GM19239 (cell line): ENCODE results near the gene NAPSA.
"Not testable (repeated sequence)": the region's sequence is repeated elsewhere in the genome, so short reads cannot be mapped to it uniquely, and the experiment has no call there.

Experiments used
- DNase-seq: peaks from one replicate; pipeline ENCODE4 v3.0.0; 2011; ENCODE audit warnings: low spot score; ENCODE audit not compliant: insufficient read length
- FAIRE-seq: peaks from 2 replicates; lab custom pipeline; 2011; peaks lifted over from hg19 to GRCh38; lab: Jason Lieb, UNC

The NAPSA gene

GRCh38 chr19:50365434-50366306 lies at the start of gene NAPSA:
Gene NAPSA (minus strand): TSS chr19:50365639. CDS start chr19:50365621, 18 bp downstream.
- FAIRE-seq: peak; percentile 94

GRCh38 chr19:50413531-50413930 lies 48.1 kb upstream of the NAPSA start:
- no peak for DNase-seq
- no peak for FAIRE-seq

More at GRCh38 chr19:50365434-50366306, at the start of gene NAPSA:
- DNase-seq: no peak

GRCh38 chr19:50413096-50413495 lies 47.7 kb upstream of the NAPSA start:
- DNase-seq (no peak), FAIRE-seq (no peak)

- DNase-seq (no peak), FAIRE-seq (no peak)
Measured at GRCh38 chr19:50412419-50412818, 47.0 kb upstream of the NAPSA start.

- FAIRE-seq (no peak), DNase-seq (no peak)
Measured at GRCh38 chr19:50410109-50410508, 44.7 kb upstream of the NAPSA start.

- FAIRE-seq (no peak), DNase-seq (no peak)
Measured at GRCh38 chr19:50409347-50409746, 43.9 kb upstream of the NAPSA start.

GRCh38 chr19:50406829-50407228 lies 41.4 kb upstream of the NAPSA start:
- DNase-seq: no peak
- no peak for FAIRE-seq

GRCh38 chr19:50406156-50406820 lies 40.8 kb upstream of the NAPSA start:
- no peak for FAIRE-seq
- DNase-seq: no peak

GRCh38 chr19:50402544-50403301 lies 37.3 kb upstream of the NAPSA start:
- no peak for DNase-seq
- no peak for FAIRE-seq

GRCh38 chr19:50401605-50402450 lies 36.4 kb upstream of the NAPSA start:
- FAIRE-seq (no peak), DNase-seq (no peak)

GRCh38 chr19:50399368-50399745 lies 33.9 kb upstream of the NAPSA start:
- FAIRE-seq (no peak), DNase-seq (no peak)

GRCh38 chr19:50398675-50399367 lies 33.4 kb upstream of the NAPSA start:
- FAIRE-seq (no peak), DNase-seq (no peak)

- DNase-seq (no peak), FAIRE-seq (no peak)
Measured at GRCh38 chr19:50394017-50394416, 28.6 kb upstream of the NAPSA start.

GRCh38 chr19:50393589-50393988 lies 28.1 kb upstream of the NAPSA start:
- no peak for FAIRE-seq
- DNase-seq: no peak

- FAIRE-seq (no peak), DNase-seq (no peak)
Measured at GRCh38 chr19:50392759-50393158, 27.3 kb upstream of the NAPSA start.

- DNase-seq, FAIRE-seq: not testable (repeated sequence)
Measured at GRCh38 chr19:50390952-50391351, 25.5 kb upstream of the NAPSA start.

GRCh38 chr19:50390295-50390694 lies 24.9 kb upstream of the NAPSA start:
- FAIRE-seq, DNase-seq: not testable (repeated sequence)

- FAIRE-seq (no peak), DNase-seq (no peak)
Measured at GRCh38 chr19:50387868-50388245, 22.4 kb upstream of the NAPSA start.

GRCh38 chr19:50387176-50387867 lies 21.9 kb upstream of the NAPSA start:
- FAIRE-seq: no peak
- DNase-seq: no peak
